NCI-H774 (cell line): ENCODE results near the gene DBR1.

Experiments
- DNase-seq: peaks from one replicate; lab custom pipeline; 2025; lab: John Stamatoyannopoulos, UW

The DBR1 gene

GRCh38 chr3:138174421-138175131, at the start of gene DBR1:
Gene DBR1, minus strand, starts transcription at chr3:138174921. Its CDS starts 126 bp downstream, at chr3:138174795.
- DNase-seq, result peak; percentile 83

GRCh38 chr3:138222942-138223287, 48.2 kb upstream of the DBR1 start:
- DNase-seq, result no peak

- no peak for DNase-seq
Measured at GRCh38 chr3:138222131-138222941, 47.6 kb upstream of the DBR1 start.

- no peak for DNase-seq
Measured at GRCh38 chr3:138220788-138221187, 46.1 kb upstream of the DBR1 start.

GRCh38 chr3:138220242-138220641, 45.5 kb upstream of the DBR1 start:
- DNase-seq, result no peak

GRCh38 chr3:138219255-138219654, 44.5 kb upstream of the DBR1 start:
- DNase-seq, result no peak

- no peak for DNase-seq
Measured at GRCh38 chr3:138213398-138214085, 38.8 kb upstream of the DBR1 start.

GRCh38 chr3:138210528-138210927, 35.8 kb upstream of the DBR1 start:
- DNase-seq, result no peak

- no peak for DNase-seq
Measured at GRCh38 chr3:138206196-138206595, 31.5 kb upstream of the DBR1 start.

- DNase-seq, result no peak
Measured at GRCh38 chr3:138205527-138205926, 30.8 kb upstream of the DBR1 start.

GRCh38 chr3:138203938-138204337, 29.2 kb upstream of the DBR1 start:
- DNase-seq, result no peak

GRCh38 chr3:138202945-138203701, 28.4 kb upstream of the DBR1 start:
- no peak for DNase-seq

GRCh38 chr3:138200424-138200823, 25.7 kb upstream of the DBR1 start:
- DNase-seq, result no peak

GRCh38 chr3:138199851-138200250, 25.1 kb upstream of the DBR1 start:
- DNase-seq, result no peak

GRCh38 chr3:138197524-138197923, 22.8 kb upstream of the DBR1 start:
- DNase-seq, result no peak

- no peak for DNase-seq
Measured at GRCh38 chr3:138197058-138197457, 22.3 kb upstream of the DBR1 start.

GRCh38 chr3:138196023-138196422, 21.3 kb upstream of the DBR1 start:
- DNase-seq, result no peak

GRCh38 chr3:138195481-138195880, 20.8 kb upstream of the DBR1 start:
- DNase-seq, result no peak

- DNase-seq, result no peak
Measured at GRCh38 chr3:138188013-138188730, 13.5 kb upstream of the DBR1 start.

GRCh38 chr3:138187296-138188012, 12.7 kb upstream of the DBR1 start, which contains the start of gene ARMC8:
Gene ARMC8, plus strand, starts transcription at chr3:138187301. Its CDS starts 254 bp downstream, at chr3:138187555.
- no peak for DNase-seq
